ENCODE data around the gene RNF32. TPM values are rescaled to one million over a fixed set of nuclear protein-coding genes. Genes with fewer than 3 reads are reported as not detected.

The RNF32 gene
- total RNA-seq, 1 experiment from 2014 or later: 2.2 TPM

DNA sequence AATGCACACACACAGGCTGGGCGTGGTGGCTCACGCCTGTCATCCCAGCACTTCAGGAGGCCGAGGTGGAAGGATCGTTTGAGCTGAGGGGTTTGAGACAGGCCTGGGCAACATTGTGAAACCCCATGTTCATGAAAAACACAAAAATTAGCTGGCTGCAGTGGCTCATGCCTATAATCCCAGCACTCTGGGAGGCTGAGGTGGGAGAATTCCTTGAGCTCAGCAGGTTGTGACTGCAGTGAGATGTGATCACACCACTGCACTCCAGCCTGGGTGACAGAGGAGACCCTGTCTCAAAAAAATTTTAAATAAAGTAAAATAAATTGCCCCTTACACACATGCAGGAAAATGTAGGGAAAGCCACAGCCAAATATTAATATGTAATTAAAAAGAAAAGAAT lies 44.1 kb downstream of the RNF32 start:
- no TSS peak for BruUV-seq (replicated peaks)
- ChIA-PET POLR2A (ENCODE audit: unreplicated experiment) (no interaction called here), CTCF (no interaction called here)
- 0 out of 2 replicates have a peak, but pooled peaks cover 11% of the 10 kb centered on the region for H3K36me3 ChIP-seq (ENCODE audit: low read depth)
- no peak overlapping the region for H3K4me3 ChIP-seq
- intact Hi-C loops (cut with micrococcal nuclease; ENCODE audit: unreplicated experiment): no loop called here
- H3K9me2 ChIP-seq (ENCODE audit: insufficient read depth): no peaks in the 10 kb centered on the region
- no peaks in the 10 kb centered on the region for H3K27me3 ChIP-seq (ENCODE audit: insufficient read depth, low read depth)
- H3K9me3 ChIP-seq (ENCODE audit: insufficient read depth, low read depth): no peaks in the 10 kb centered on the region
- H3K4me2 ChIP-seq: no peak overlapping the region
- no peak overlapping the region for H2AFZ ChIP-seq
- no peaks in the 10 kb centered on the region for H3K79me2 ChIP-seq (ENCODE audit: low read depth)
- H4K20me1 ChIP-seq (ENCODE audit: insufficient read depth): 0 out of 2 replicates have a peak, but pooled peaks cover 4% of the 10 kb centered on the region
- H3F3A ChIP-seq (ENCODE audit: insufficient read depth, low read depth): no peaks in the 10 kb centered on the region
- H3K27ac ChIP-seq: no peak overlapping the region
- DNase-seq: no peak
- H3K4me1 ChIP-seq (replicated peaks; ENCODE audit: insufficient read depth): no peaks in the 10 kb centered on the region
- TF ChIP-seq, protein P1, sequence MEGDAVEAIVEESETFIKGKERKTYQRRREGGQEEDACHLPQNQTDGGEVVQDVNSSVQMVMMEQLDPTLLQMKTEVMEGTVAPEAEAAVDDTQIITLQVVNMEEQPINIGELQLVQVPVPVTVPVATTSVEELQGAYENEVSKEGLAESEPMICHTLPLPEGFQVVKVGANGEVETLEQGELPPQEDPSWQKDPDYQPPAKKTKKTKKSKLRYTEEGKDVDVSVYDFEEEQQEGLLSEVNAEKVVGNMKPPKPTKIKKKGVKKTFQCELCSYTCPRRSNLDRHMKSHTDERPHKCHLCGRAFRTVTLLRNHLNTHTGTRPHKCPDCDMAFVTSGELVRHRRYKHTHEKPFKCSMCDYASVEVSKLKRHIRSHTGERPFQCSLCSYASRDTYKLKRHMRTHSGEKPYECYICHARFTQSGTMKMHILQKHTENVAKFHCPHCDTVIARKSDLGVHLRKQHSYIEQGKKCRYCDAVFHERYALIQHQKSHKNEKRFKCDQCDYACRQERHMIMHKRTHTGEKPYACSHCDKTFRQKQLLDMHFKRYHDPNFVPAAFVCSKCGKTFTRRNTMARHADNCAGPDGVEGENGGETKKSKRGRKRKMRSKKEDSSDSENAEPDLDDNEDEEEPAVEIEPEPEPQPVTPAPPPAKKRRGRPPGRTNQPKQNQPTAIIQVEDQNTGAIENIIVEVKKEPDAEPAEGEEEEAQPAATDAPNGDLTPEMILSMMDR (conservative IDR thresholded peaks at IDR 0.05): no peak
- no peak for TF ChIP-seq EZH2 (IDR thresholded peaks at IDR 0.05; ENCODE audit: low read depth)

DNA sequence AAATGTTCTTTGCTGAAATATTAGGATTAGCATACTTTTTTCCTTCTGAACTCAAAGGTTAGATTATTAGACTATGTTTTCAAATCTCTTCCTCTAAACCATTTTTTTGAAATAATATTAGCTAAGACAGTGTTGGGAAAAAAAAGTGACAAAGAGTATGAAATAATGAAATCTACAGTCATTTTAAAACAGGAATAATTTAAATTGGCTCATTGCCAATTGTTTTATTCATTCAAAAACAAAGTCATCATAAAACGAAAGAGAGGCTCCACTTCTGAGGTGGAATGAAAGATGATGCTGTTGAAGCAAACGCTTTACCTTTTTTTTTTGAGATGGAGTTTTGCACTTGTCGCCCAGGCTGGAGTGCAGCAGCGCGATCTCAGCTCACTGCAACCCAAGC lies 51.2 kb downstream of the RNF32 start:
- Histone ChIP-seq H3K9me2 (ENCODE audit: insufficient read depth) (no peaks in the 10 kb centered on the region), H2AFZ (no peak overlapping the region), H3K27ac (no peak overlapping the region), H3K9me3 (ENCODE audit: insufficient read depth, low read depth) (no peaks in the 10 kb centered on the region; the same call in 1 of the 2 replicates), H3F3A (ENCODE audit: insufficient read depth, low read depth) (0 out of 2 replicates have a peak, but pooled peaks cover 4% of the 10 kb centered on the region), H3K4me2 (no peak overlapping the region), H4K20me1 (ENCODE audit: insufficient read depth) (no peaks in the 10 kb centered on the region), H3K36me3 (ENCODE audit: low read depth) (no peaks in the 10 kb centered on the region), H3K4me3 (no peak overlapping the region), H3K4me1 (replicated peaks; ENCODE audit: insufficient read depth) (no peaks in the 10 kb centered on the region), H3K79me2 (ENCODE audit: low read depth) (no peaks in the 10 kb centered on the region), H3K27me3 (ENCODE audit: insufficient read depth, low read depth) (no peaks in the 10 kb centered on the region)
- no TSS peak for BruUV-seq (replicated peaks)
- TF ChIP-seq, protein P1 (conservative IDR thresholded peaks at IDR 0.05): no peak
- no peak for TF ChIP-seq EZH2 (IDR thresholded peaks at IDR 0.05; ENCODE audit: low read depth)
- POLR2A ChIA-PET (ENCODE audit: unreplicated experiment): no interaction called here
- intact Hi-C loops (cut with micrococcal nuclease; ENCODE audit: unreplicated experiment): no loop called here
- CTCF ChIA-PET: no interaction called here
- no peak for DNase-seq

DNA sequence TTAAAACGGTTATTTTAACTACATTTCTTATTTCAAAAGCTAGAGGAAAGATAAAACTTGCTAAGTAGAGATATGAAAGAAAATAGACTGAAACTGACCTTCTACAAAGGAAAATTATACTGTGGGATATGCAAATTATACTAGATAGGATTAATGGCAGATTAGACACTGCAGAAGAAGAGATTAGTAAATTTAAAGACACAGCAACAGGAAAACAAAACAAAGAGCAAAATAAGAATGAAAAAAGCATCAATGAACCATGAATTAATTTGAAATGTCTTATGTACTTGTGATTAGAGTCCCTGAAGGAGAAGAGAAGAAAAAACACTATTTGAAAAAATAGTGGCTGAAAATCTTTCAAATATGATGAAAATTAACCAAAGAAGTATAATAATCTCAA lies 52.3 kb downstream of the RNF32 start:
- BruUV-seq (replicated peaks): no TSS peak
- no peaks in the 10 kb centered on the region for H3K79me2 ChIP-seq (ENCODE audit: low read depth)
- no peaks in the 10 kb centered on the region for H4K20me1 ChIP-seq (ENCODE audit: insufficient read depth)
- H3K4me3 ChIP-seq: no peak overlapping the region
- H2AFZ ChIP-seq: no peak overlapping the region
- ChIA-PET CTCF (no interaction called here), POLR2A (ENCODE audit: unreplicated experiment) (no interaction called here)
- H3K27ac ChIP-seq: no peak overlapping the region
- no peak for DNase-seq
- no peak overlapping the region for H3K4me2 ChIP-seq
- no peaks in the 10 kb centered on the region for H3K27me3 ChIP-seq (ENCODE audit: insufficient read depth, low read depth)
- no peaks in the 10 kb centered on the region for H3K4me1 ChIP-seq (replicated peaks; ENCODE audit: insufficient read depth)
- peaks cover under 1% of the 10 kb centered on the region; the same call in 1 of the 2 replicates for H3K9me3 ChIP-seq (ENCODE audit: insufficient read depth, low read depth)
- no peak for TF ChIP-seq EZH2 (IDR thresholded peaks at IDR 0.05; ENCODE audit: low read depth)
- TF ChIP-seq, protein P1 (conservative IDR thresholded peaks at IDR 0.05): no peak
- intact Hi-C loops (cut with micrococcal nuclease; ENCODE audit: unreplicated experiment): no loop called here
- no peaks in the 10 kb centered on the region for H3K36me3 ChIP-seq (ENCODE audit: low read depth)
- H3F3A ChIP-seq (ENCODE audit: insufficient read depth, low read depth): 0 out of 2 replicates have a peak, but pooled peaks cover 4% of the 10 kb centered on the region
- no peaks in the 10 kb centered on the region for H3K9me2 ChIP-seq (ENCODE audit: insufficient read depth)

All from PC-9 (cell line).